SU-DHL-6 (cell line): ENCODE data around the gene PLAGL2.

ENCODE experiments used
- EZH2phosphoT487 ChIP-seq: fragments of 200-600 bp; sonication (generic), shearing (Covaris generic); conservative IDR thresholded peaks from 2 replicates; pipeline ENCODE4 v1.6.1; 2018; ENCODE audit warnings: mild to moderate bottlenecking, antibody characterized with exemption, low read length, moderate library complexity, mixed read lengths
- TF ChIP-seq, protein P1 (sequence below): fragments of 200-600 bp; sonication (generic); IDR thresholded peaks from one replicate; pipeline ENCODE4 v1.5.1; 2017; ENCODE audit warnings: antibody characterized with exemption, mild to moderate bottlenecking, low read length, moderate library complexity; ENCODE audit not compliant: insufficient read depth, poor library complexity, severe bottlenecking

DNA sequence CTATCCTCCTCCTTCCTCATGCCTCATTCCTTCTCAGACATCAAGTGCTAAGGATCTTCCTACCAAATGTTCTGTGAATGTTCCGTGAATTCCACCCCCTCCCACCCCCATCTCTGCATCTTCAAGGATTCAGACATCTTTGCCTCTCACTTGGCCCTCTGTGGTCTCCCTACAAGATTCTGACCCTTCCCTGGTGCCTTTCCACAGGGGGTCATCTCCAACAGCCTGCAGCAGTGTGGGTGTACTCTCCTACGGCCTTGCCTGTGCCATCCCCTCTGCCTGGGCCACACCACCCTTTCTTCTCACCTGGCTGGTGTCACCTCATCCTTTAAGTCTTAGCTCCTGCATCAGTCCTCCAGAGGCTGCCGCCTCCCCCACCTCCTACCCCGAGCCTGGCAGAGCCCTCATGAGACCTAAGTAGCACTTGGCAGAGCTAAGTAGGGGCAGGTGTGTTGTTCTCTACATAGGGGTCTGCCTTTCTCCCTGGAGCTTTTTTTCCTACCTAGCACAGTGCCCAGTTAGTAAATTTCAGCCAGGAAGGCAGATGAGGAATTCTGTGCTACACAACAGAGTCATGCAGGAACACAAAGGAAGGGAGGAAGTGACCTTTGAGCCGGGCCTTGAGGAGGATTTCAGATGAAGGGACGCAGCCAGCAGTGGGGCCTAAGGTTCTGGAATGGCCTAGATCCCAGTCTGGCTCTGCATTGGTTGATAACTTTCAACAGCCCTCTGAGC, 55.0 kb downstream of the PLAGL2 start:
- TF ChIP-seq, protein P1, sequence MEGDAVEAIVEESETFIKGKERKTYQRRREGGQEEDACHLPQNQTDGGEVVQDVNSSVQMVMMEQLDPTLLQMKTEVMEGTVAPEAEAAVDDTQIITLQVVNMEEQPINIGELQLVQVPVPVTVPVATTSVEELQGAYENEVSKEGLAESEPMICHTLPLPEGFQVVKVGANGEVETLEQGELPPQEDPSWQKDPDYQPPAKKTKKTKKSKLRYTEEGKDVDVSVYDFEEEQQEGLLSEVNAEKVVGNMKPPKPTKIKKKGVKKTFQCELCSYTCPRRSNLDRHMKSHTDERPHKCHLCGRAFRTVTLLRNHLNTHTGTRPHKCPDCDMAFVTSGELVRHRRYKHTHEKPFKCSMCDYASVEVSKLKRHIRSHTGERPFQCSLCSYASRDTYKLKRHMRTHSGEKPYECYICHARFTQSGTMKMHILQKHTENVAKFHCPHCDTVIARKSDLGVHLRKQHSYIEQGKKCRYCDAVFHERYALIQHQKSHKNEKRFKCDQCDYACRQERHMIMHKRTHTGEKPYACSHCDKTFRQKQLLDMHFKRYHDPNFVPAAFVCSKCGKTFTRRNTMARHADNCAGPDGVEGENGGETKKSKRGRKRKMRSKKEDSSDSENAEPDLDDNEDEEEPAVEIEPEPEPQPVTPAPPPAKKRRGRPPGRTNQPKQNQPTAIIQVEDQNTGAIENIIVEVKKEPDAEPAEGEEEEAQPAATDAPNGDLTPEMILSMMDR: no peak
- no peak for TF ChIP-seq EZH2phosphoT487
